Activated naive CD4-positive, alpha-beta T cell treated with anti-CD3 and anti-CD28 coated beads for 36 hours (primary cell): Measurements from ENCODE around the gene MPP3. TPM values are rescaled to one million over a fixed set of nuclear protein-coding genes. Genes with fewer than 3 reads are reported as not detected.
"Not testable (repeated sequence)": the region's sequence is repeated elsewhere in the genome, so short reads cannot be mapped to it uniquely, and the experiment has no call there.

Source experiments
- CTCF ChIA-PET: fragments of 350-600 bp; sonication (Branson Sonifier 250); formaldehyde crosslinking; loops from one replicate; lab custom pipeline; 2021; ENCODE audit warnings: antibody characterized with exemption; lab: Charles Lee
- DNase-seq: peaks from one replicate; pipeline ENCODE4 v3.0.0-alpha.2; 2020
- H3K27ac Mint-ChIP-seq: one replicate; pipeline ENCODE4 v1.8.0; 2021; ENCODE audit warnings: mild to moderate bottlenecking, mixed read lengths
- H3K27me3 Mint-ChIP-seq: one replicate; pipeline ENCODE4 v1.8.0; 2021; ENCODE audit warnings: low read depth, mixed read lengths
- H3K36me3 Mint-ChIP-seq: one replicate; pipeline ENCODE4 v1.8.0; 2021; ENCODE audit warnings: low read depth, mixed read lengths
- H3K4me1 Mint-ChIP-seq: one replicate; pipeline ENCODE4 v1.8.0; 2021; ENCODE audit warnings: low read depth, mixed read lengths
- H3K4me3 Mint-ChIP-seq: one replicate; pipeline ENCODE4 v1.8.0; 2021; ENCODE audit warnings: mild to moderate bottlenecking, moderate library complexity, mixed read lengths
- H3K9me3 Mint-ChIP-seq: one replicate; pipeline ENCODE4 v1.8.0; 2021; ENCODE audit warnings: mixed read lengths
- intact Hi-C: fragments of 100-400 bp; cut with micrococcal nuclease; formaldehyde crosslinking; loops from one replicate; pipeline ENCODE4 v1.15.1; 2023
- total RNA-seq, 2 experiments: library from RNA; stranded (reverse); gene quantifications; one replicate each; pipeline ENCODE4 v1.2.3, GENCODE V29; 2021

MPP3 gene
- total RNA-seq, 2 experiments from 2014 or later, result 0.30 to 0.33 TPM

DNA sequence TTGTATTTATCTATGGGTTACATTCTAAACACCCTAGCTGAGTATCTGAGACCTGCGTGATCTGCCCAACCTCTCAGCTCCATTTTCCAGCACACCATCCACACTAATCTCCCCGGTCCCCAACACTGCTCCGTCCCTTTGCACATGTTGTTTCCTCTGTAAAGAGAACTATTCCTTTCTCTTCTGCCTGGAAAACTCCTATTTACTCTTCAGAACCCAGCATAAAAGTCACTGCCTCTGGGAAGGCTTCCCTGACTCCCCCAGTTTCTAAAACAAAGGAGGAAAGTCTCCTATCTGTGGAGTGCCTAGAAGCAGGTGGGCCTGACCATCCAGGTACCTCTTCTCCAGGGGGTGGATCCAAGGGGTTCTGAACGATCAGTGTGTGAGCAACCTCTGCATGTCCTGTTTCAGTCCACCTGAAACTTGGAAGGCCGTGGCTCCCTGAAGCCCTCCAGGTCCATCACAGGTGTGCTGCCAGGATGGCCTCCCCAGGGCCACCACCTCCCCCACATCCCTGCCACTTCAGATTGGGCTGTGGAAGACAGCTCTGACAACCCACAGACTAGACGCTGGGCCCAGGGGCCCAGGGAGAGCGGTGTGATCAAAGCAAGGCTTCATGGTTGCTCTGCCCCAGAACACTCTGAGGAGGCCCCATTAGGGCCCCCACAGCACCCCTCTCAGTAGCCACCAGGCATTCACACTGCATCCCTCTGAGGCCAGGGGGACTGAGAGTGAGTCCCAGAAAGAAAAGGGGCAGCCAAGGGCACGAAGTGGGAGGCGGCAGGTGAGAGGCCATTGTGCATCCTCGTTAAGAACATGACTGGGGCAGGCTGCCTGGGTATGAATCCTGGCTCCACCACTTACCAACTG is 20.3 kb downstream of the MPP3 start:
- Mint-ChIP-seq H3K36me3 (no peaks in the 10 kb centered on the region), H3K27me3 (peaks cover 3% of the 10 kb centered on the region), H3K4me3 (no peak overlapping the region), H3K4me1 (no peaks in the 10 kb centered on the region), H3K9me3 (no peaks in the 10 kb centered on the region), H3K27ac (no peak overlapping the region)
- intact Hi-C loops, result no loop called here
- DNase-seq, result no peak
- CTCF ChIA-PET, result no interaction called here

DNA sequence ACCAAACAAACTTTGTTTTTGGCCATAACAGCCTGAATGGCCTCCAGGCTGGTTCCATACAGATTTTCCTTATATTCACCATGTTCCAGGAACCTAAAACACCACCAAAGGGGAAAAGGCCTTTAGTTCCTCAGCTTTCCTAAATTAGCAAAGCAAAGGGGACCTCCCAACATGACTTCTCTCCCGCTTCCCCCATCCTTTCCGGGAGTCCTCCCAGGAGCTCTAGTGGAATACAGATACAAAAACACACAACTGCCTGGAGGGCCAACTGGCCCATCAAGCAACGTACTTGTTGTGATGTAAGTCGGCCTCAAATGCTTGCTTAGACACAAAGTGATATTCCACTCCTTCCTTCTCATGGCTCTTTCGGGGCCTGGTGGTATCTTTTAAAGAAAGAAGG is 22.1 kb downstream of the MPP3 start:
- no peaks in the 10 kb centered on the region for H3K4me1 Mint-ChIP-seq
- peaks cover 6% of the 10 kb centered on the region for H3K27me3 Mint-ChIP-seq
- no peaks in the 10 kb centered on the region for H3K9me3 Mint-ChIP-seq
- DNase-seq, result no peak
- H3K36me3 Mint-ChIP-seq, result no peaks in the 10 kb centered on the region
- intact Hi-C loops, result no loop called here
- CTCF ChIA-PET, result interaction anchor here (0.6 to 1.2 kb wide), 2 partner anchors 36 to 107 kb away, joined by 5 to 7 read pairs; partner anchors contain the start of gene CD300LG
- H3K27ac Mint-ChIP-seq, result no peak overlapping the region
- no peak overlapping the region for H3K4me3 Mint-ChIP-seq

DNA sequence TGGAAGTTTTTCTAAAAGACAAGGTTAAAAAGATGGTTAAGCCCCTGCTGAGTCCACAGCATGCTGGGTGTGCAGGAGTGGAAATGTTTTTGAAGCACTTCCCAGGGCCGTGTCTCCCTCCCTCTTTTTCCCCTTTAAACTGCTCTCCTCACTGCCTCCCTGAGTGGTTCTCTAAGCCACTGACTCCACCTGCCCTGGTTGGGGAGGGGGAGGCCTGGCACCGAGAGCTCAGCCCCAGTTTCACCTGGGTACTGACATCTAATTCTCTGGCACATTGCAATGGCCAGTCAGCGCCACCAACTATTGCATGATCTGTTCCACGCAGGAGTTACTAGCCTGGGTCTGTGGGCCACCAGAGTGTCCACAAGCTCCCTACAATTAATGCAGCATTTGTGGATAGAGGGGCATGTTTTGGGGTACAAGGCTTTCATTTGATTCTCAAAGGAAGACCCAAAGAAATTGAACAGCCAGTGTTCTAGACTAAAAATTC is 22.7 kb downstream of the MPP3 start:
- Mint-ChIP-seq H3K36me3 (no peaks in the 10 kb centered on the region), H3K9me3 (no peaks in the 10 kb centered on the region), H3K27me3 (peaks cover 6% of the 10 kb centered on the region), H3K27ac (no peak overlapping the region), H3K4me3 (no peak overlapping the region), H3K4me1 (no peaks in the 10 kb centered on the region)
- intact Hi-C loops, result no loop called here
- CTCF ChIA-PET, result interaction anchor here (1.2 kb wide), 1 partner anchor 36 kb away, joined by 5 read pairs; the partner anchor contains the start of gene CD300LG
- no peak for DNase-seq

DNA sequence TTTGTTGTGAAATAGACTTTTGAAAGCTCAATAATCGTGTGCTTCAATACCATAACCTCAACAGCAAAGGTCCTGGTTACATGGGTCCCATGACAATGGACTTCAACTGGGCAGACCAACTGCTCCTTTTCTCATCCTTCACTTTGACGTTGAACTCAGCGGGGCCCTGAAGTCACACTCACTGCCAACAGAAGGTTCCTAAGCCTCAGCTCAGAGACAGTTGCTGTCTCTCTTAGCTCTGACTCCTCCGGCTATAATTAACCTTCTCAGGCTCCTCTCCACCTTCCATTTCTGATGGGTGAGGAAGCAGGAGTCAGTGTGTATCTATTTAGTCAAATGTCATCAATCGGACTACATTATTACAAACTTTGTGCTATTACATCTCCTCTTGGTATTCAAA is 23.8 kb downstream of the MPP3 start:
- no peak overlapping the region for H3K4me3 Mint-ChIP-seq
- peaks cover 6% of the 10 kb centered on the region for H3K27me3 Mint-ChIP-seq
- no peaks in the 10 kb centered on the region for H3K9me3 Mint-ChIP-seq
- DNase-seq, result no peak
- CTCF ChIA-PET, result interaction anchor here (1.1 kb wide), 1 partner anchor 114 kb away, joined by 3 read pairs; no protein-coding TSS in a partner anchor
- H3K4me1 Mint-ChIP-seq, result no peaks in the 10 kb centered on the region
- intact Hi-C loops, result no loop called here
- no peaks in the 10 kb centered on the region for H3K36me3 Mint-ChIP-seq
- no peak overlapping the region for H3K27ac Mint-ChIP-seq

DNA sequence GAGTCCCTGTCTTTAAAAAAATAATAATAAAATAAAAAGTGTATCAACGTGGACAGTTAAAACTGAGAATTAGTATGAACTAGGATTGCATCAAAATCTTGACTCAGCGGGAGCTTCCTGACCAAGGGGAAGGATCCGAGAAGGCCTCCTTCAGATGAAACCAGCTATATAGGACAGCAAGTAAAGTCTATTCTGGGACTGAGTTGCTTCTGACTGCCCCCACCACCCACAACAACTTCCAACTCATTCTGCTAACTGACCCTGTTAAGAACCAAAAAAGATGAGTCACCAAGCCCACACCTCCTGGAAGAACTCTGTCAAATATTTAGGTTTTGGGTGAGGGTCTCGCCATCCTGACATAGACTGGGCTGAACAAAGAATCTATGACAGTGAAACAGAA is 24.9 kb downstream of the MPP3 start:
- DNase-seq, result no peak
- no peaks in the 10 kb centered on the region for H3K36me3 Mint-ChIP-seq
- no peaks in the 10 kb centered on the region for H3K9me3 Mint-ChIP-seq
- H3K27ac Mint-ChIP-seq, result no peak overlapping the region
- intact Hi-C loops, result no loop called here
- H3K4me3 Mint-ChIP-seq, result no peak overlapping the region
- CTCF ChIA-PET, result interaction anchor here (0.6 to 1.2 kb wide), 4 partner anchors 48 to 237 kb away, joined by 3 to 4 read pairs (median 3); no protein-coding TSS in a partner anchor
- H3K27me3 Mint-ChIP-seq, result peaks cover 6% of the 10 kb centered on the region
- H3K4me1 Mint-ChIP-seq, result no peaks in the 10 kb centered on the region

DNA sequence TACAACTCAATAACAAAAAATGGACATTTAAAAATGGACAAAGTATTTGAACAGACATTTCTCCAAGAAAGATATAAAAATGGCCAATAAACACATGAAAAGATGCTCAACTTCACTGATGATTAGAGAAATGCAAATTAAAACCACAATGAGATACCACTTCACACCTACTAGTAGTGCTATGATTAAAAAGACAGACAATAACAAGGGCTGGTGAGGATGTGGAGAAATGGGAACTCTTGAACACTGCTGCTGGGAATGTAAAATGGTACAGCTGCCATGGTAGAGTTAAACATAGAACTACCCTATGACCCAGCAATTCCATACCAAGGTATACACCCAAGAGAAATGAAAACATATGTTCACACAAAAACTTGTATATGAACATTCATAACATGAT is 27.8 kb downstream of the MPP3 start:
- no peaks in the 10 kb centered on the region for H3K36me3 Mint-ChIP-seq
- H3K27me3 Mint-ChIP-seq, result peaks cover 11% of the 10 kb centered on the region
- no peaks in the 10 kb centered on the region for H3K9me3 Mint-ChIP-seq
- no peak overlapping the region for H3K4me3 Mint-ChIP-seq
- no peaks in the 10 kb centered on the region for H3K4me1 Mint-ChIP-seq
- DNase-seq, result no peak
- intact Hi-C loops, result no loop called here
- CTCF ChIA-PET, result no interaction called here
- H3K27ac Mint-ChIP-seq, result no peak overlapping the region

DNA sequence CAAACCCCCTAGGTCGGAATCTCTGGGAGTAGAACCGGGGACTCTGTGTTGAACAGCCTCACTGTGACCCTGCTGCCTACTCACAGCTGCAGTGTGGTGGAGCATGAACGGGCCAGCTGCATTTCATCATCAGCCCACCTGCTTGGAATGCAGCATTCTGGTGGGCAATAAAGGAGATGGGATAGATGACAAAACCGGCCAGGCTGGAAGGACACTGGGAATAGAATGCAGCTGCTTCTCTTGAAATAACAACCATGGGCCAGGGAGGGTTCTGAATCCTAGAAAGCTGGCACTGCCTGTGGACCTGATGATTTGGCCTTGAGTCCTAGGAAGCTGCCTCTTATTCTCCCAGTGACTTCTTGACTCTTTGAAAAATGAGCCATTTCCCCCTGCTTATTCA is 29.2 kb downstream of the MPP3 start:
- intact Hi-C loops, result no loop called here
- Mint-ChIP-seq H3K4me1 (no peaks in the 10 kb centered on the region), H3K27ac (no peak overlapping the region), H3K27me3 (peaks cover 8% of the 10 kb centered on the region), H3K36me3 (no peaks in the 10 kb centered on the region), H3K4me3 (no peak overlapping the region), H3K9me3 (no peaks in the 10 kb centered on the region)
- DNase-seq, result no peak
- CTCF ChIA-PET, result interaction anchor here (0.7 kb wide), 1 partner anchor 42 kb away, joined by 5 read pairs; no protein-coding TSS in a partner anchor

DNA sequence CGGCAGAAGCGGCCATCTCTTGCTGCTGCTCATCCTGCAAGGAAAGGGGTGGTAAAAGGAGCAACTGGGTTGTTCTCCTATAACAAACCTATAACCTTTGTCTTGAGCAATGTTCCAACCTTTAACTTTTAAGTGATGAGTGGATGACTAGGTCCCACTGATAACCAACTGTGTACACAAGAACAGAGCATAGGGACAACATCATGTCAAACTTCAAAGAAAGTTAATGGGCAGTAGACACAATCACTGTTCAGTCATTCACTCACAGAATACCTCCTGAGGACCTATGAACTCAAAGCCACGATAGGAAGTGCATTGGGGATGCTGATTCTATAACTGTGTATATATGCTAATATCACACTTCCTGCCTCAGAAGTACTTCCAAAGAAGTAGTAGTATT is 31.1 kb downstream of the MPP3 start:
- Mint-ChIP-seq H3K4me3 (no peak overlapping the region), H3K4me1 (no peaks in the 10 kb centered on the region), H3K9me3 (no peaks in the 10 kb centered on the region), H3K27ac (no peak overlapping the region), H3K27me3 (peaks cover 9% of the 10 kb centered on the region), H3K36me3 (no peaks in the 10 kb centered on the region)
- CTCF ChIA-PET, result no interaction called here
- intact Hi-C loops, result no loop called here
- no peak for DNase-seq

DNA sequence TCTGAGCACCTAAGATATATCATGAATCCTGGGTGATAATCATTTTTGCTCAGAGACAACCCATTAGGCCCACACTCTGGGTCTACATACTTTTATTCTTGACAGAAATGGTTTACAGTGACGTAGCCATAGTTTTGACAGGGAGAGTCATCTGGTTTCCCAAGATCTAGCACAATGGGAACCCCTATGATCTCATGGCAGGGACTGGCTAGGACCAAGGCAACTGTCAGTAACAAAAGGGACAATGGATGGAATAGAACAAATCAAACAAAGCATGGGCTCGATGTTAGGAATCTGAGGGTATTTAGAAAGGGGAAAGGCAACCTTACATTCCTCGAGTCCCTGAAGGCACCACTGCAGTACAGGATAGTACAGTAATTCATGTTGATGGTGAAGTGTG is 32.2 kb downstream of the MPP3 start:
- H3K27me3 Mint-ChIP-seq, result peaks cover 9% of the 10 kb centered on the region
- no peak overlapping the region for H3K4me3 Mint-ChIP-seq
- H3K4me1 Mint-ChIP-seq, result no peaks in the 10 kb centered on the region
- intact Hi-C loops, result no loop called here
- CTCF ChIA-PET, result no interaction called here
- no peaks in the 10 kb centered on the region for H3K9me3 Mint-ChIP-seq
- DNase-seq, result no peak
- H3K27ac Mint-ChIP-seq, result no peak overlapping the region
- no peaks in the 10 kb centered on the region for H3K36me3 Mint-ChIP-seq

DNA sequence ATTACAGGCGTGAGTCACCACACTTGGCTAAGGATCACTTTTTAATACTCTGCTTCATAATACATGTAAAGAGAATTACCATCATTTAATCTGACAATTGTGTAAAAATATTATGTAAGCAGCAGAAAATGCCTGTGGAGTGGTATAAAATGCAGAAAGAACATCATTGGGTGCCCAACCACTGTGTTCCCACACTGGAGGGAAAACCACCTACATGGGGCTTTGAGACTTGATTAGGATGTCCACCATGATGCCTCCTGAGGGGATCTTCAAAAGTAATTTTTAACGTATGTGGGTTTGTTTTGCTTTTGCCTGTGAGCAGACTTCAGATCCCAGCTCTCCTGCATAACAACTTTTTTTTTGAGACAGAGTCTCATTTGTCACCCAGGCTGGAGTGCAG is 33.9 kb downstream of the MPP3 start:
- intact Hi-C loops, result no loop called here
- Mint-ChIP-seq H3K4me3 (no peak overlapping the region), H3K9me3 (no peaks in the 10 kb centered on the region), H3K36me3 (no peaks in the 10 kb centered on the region), H3K27me3 (peaks cover 10% of the 10 kb centered on the region), H3K4me1 (no peaks in the 10 kb centered on the region), H3K27ac (no peak overlapping the region)
- no peak for DNase-seq
- CTCF ChIA-PET, result interaction anchor here (0.5 to 0.7 kb wide), 2 partner anchors 626 to 871 kb away, joined by 3 to 4 read pairs; no protein-coding TSS in a partner anchor

GRCh38 chr17:43798024-43798423 is 34.9 kb downstream of the MPP3 start:
- H3K27me3 Mint-ChIP-seq, DNase-seq, intact Hi-C loops, H3K36me3 Mint-ChIP-seq, CTCF ChIA-PET, H3K27ac Mint-ChIP-seq, H3K4me1 Mint-ChIP-seq, H3K4me3 Mint-ChIP-seq, H3K9me3 Mint-ChIP-seq: not testable (repeated sequence)

GRCh38 chr17:43792668-43793067 is 40.3 kb downstream of the MPP3 start:
- H3K27me3 Mint-ChIP-seq, H3K36me3 Mint-ChIP-seq, H3K27ac Mint-ChIP-seq, H3K9me3 Mint-ChIP-seq, DNase-seq, CTCF ChIA-PET, H3K4me3 Mint-ChIP-seq, H3K4me1 Mint-ChIP-seq: not testable (repeated sequence)
- intact Hi-C loops, result loop anchor here (5.0 kb wide), 1 partner anchor 55 kb away; the partner anchor contains the start of gene CD300LG
